Prostate gland (tissue), 2 donors: ENCODE results near the gene PBLD. TPM values are rescaled to one million over a fixed set of nuclear protein-coding genes. Genes with fewer than 3 reads are reported as not detected.

ENCODE experiments used
- DNase-seq: peaks from one replicate; pipeline ENCODE4 v3.0.0-alpha.2; 2019; ENCODE audit warnings: low spot score
- H3K27ac ChIP-seq, 2 donors: fragments of 200-600 bp; sonication (generic); 2 replicates each; pipeline ENCODE4 v1.5.1; 2017 to 2019
- H3K27me3 ChIP-seq: fragments of 200-600 bp; sonication (generic); replicated peaks from 2 replicates; pipeline ENCODE4 v1.5.1; 2019; ENCODE audit not compliant: insufficient read depth
- H3K36me3 ChIP-seq, 2 donors: fragments of 200-600 bp; sonication (generic); 1 replicate in 1 of 2; 2 replicates in 1 of 2; pipeline versions ENCODE4 v1.5.1 to v1.8.1; 2017 to 2019
- H3K4me1 ChIP-seq: fragments of 200-600 bp; sonication (generic); replicated peaks from 2 replicates; pipeline ENCODE4 v1.5.1; 2019
- H3K4me3 ChIP-seq, 2 donors: fragments of 200-600 bp; sonication (generic); 2 replicates each; pipeline ENCODE4 v1.5.1; 2017 to 2019
- H3K9me3 ChIP-seq: fragments of 200-600 bp; sonication (generic); 2 replicates; pipeline ENCODE4 v1.5.1; 2017
- POLR2A ChIP-seq: fragments of 450-650 bp; IDR thresholded peaks from one replicate; pipeline ENCODE4 v1.6.1; 2016; ENCODE audit warnings: antibody characterized with exemption, mild to moderate bottlenecking
- POLR2AphosphoS5 ChIP-seq: sonication (generic); formaldehyde crosslinking; IDR thresholded peaks from one replicate; pipeline ENCODE4 v1.6.1; 2017; ENCODE audit warnings: antibody characterized with exemption
- WGBS: methylation state at CpG from one replicate; pipeline ENCODE4 v1.1.5; 2018; 5-methylcytosine and 5-hydroxymethylcytosine counted together
- intact Hi-C: fragments of 100-400 bp; cut with DNase I; formaldehyde crosslinking; loops from one replicate; pipeline ENCODE4 v1.14.2; 2022
- total RNA-seq, 2 donors: library from RNA; depleted of rRNA; stranded (reverse); fragments of >200 nt; gene quantifications; one replicate each; pipeline ENCODE4 v1.1.0, GENCODE V29; 2016
- TF ChIP-seq, protein P1 (sequence below), 4 experiments: fragments of 200-600 bp in 2 of 4; fragments of 450-650 bp in 2 of 4; sonication (generic) in 2 of 4; IDR thresholded peaks; 1 replicate in 3 of 4; 2 replicates in 1 of 4; pipeline ENCODE4 v1.5.1; 2016 to 2019; ENCODE audit warnings: antibody characterized with exemption in 4 of 4, mild to moderate bottlenecking in 2 of 4, moderate library complexity in 2 of 4

Gene PBLD
- total RNA-seq, 2 donors from 2014 or later = 8.6 to 8.7 TPM

DNA sequence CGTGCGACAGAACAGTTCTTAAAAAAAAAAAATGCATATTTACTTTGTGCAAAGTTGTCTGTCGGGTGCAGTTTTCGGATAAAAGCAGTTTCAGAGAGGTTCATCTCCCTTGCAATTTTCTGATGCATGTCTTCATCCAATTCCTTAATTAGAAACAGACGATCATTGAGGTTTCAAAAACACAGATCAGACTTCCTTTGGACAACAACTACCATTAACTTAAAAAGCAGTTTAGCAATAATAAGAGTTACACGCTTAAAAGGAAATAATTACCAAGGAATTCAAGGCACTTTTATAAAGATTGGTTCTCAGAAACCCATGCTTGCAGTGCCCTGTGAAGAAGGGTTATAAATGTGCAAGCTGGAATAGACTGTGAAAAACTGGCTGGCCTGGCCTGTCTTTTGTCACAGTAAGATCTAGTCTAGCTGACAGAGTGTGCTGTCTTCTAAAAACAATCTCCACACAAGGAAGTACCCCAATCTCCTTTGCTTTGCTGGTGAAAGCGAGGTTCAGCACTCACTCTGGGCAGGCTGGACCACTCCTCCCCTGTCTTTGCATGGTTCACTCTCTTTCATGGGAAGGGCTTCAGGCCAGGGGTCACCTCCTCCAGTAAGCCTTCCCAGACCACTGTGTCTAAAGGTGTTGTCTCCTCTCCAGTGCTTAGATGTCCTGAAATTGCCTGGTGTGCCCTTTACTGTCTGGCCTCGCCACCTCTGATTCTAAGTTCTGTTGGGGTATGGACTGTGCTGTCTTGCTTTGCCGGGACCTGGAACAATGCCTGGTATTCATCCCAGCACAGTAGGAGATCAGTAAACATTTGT lies 35.7 kb downstream of the PBLD start:
- H3K27me3 ChIP-seq = no peaks in the 10 kb centered on the region
- H3K4me1 ChIP-seq = no peaks in the 10 kb centered on the region
- intact Hi-C loops = no loop called here
- H3K4me3 ChIP-seq = no peak overlapping the region
- H3K36me3 ChIP-seq = no peaks in the 10 kb centered on the region
- 63% methylated on average over 9 of the region's 9 CpGs for WGBS
- TF ChIP-seq POLR2AphosphoS5 (no peak), POLR2A (no peak)
- TF ChIP-seq, protein P1, sequence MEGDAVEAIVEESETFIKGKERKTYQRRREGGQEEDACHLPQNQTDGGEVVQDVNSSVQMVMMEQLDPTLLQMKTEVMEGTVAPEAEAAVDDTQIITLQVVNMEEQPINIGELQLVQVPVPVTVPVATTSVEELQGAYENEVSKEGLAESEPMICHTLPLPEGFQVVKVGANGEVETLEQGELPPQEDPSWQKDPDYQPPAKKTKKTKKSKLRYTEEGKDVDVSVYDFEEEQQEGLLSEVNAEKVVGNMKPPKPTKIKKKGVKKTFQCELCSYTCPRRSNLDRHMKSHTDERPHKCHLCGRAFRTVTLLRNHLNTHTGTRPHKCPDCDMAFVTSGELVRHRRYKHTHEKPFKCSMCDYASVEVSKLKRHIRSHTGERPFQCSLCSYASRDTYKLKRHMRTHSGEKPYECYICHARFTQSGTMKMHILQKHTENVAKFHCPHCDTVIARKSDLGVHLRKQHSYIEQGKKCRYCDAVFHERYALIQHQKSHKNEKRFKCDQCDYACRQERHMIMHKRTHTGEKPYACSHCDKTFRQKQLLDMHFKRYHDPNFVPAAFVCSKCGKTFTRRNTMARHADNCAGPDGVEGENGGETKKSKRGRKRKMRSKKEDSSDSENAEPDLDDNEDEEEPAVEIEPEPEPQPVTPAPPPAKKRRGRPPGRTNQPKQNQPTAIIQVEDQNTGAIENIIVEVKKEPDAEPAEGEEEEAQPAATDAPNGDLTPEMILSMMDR (IDR thresholded peaks at IDR 0.05) = no peak
- H3K27ac ChIP-seq = no peak overlapping the region
- no peak for DNase-seq
- H3K9me3 ChIP-seq = no peaks in the 10 kb centered on the region

DNA sequence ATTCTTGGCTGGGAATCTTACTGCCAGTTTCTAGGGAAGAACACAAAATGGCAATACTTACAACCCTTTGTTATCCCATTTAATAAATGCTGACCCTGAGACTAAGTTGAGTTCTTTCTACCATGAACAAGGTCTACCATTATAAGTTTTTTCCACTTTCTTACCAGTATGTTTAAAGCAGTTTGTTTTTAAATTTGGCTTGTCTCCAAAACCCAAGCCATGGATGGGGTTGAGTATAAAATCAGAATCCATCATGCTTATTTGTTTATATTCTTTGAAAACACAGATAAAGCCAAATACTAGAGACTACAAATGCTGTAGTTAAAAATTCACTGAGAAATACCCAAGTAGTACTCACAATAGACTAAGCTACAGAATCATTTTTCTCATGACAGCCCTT lies 42.0 kb downstream of the PBLD start:
- Histone ChIP-seq H3K36me3 (no peaks in the 10 kb centered on the region), H3K27ac (no peak overlapping the region), H3K4me3 (no peak overlapping the region), H3K27me3 (no peaks in the 10 kb centered on the region), H3K9me3 (no peaks in the 10 kb centered on the region), H3K4me1 (no peaks in the 10 kb centered on the region)
- TF ChIP-seq POLR2A (no peak), POLR2AphosphoS5 (no peak)
- TF ChIP-seq, protein P1 (IDR thresholded peaks at IDR 0.05) = no peak
- DNase-seq = no peak
- intact Hi-C loops = no loop called here

DNA sequence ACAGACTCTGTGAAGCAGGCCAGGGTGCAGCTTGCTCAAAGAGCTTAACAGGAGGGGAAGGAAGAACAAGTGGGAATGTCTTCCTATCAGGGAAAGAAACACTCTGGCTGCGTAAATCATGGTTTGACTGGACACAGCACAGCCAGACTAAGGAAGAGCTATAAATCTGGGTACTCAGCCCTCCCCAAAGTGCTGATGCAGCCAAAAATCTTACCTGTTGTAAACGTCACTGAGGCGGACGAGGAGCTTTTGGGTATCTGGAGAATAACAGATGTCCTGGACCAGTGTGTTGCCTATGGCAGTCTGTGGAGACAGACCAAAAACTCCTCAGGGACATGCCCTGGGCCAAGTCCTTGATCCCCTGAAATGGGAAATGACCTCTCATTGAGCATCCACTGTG lies 44.0 kb downstream of the PBLD start:
- H3K4me1 ChIP-seq = no peaks in the 10 kb centered on the region
- 92% methylated on average over 4 of the region's 4 CpGs for WGBS
- intact Hi-C loops = no loop called here
- DNase-seq = no peak
- no peaks in the 10 kb centered on the region for H3K36me3 ChIP-seq
- H3K27me3 ChIP-seq = no peaks in the 10 kb centered on the region
- no peak overlapping the region for H3K27ac ChIP-seq
- H3K9me3 ChIP-seq = no peaks in the 10 kb centered on the region
- TF ChIP-seq POLR2A (no peak), POLR2AphosphoS5 (no peak)
- TF ChIP-seq, protein P1 (IDR thresholded peaks at IDR 0.05) = no peak
- H3K4me3 ChIP-seq = no peak overlapping the region

DNA sequence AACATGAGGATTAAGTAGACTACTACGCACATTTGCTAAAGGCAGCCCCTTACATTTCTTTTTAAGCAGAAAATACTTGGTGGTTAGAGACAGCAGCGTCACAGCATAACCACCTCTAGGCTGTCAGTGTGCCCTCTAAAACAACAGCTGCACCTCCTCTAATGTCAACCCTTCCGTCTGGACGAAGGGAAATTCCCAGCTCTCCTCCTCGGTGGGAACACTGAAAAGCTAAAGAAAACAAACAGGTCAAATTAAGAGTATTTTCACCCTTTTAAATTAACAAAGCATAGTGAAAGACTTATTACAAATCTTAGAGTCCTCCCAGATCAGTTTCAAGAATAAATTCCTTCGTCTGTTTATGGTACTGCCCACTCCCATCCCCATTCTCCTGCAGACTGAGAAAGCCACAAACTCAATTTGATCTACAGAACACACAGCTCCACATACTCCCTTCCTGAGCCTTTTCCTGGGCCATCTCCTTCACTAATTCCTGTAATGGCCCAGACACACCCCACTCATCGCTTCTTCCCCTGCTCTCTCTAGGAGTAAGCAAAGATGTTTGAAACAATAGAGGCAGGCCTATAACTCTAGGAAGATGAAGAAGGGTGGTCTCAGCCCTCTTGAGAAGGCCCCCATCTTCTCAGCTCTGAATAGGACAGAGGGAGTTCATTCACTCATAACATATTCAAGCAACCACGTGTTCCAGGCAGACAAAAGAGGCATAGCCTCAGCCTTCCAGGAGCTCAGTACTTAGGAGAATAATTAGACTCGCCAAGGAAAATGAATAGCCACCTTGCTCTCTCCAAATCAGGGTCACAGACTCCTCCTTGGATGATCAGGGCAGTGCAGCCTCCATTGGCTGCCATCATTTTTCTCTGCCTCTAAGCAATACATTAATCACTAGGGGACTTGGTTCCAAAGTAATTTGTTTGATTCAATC lies 48.4 kb downstream of the PBLD start:
- intact Hi-C loops = no loop called here
- H3K27me3 ChIP-seq = no peaks in the 10 kb centered on the region
- no peak overlapping the region for H3K27ac ChIP-seq
- H3K4me1 ChIP-seq = no peaks in the 10 kb centered on the region
- WGBS = 58% methylated on average over 9 of the region's 9 CpGs
- H3K36me3 ChIP-seq = no peaks in the 10 kb centered on the region
- TF ChIP-seq POLR2A = no peak
- no peak for TF ChIP-seq POLR2AphosphoS5
- TF ChIP-seq, protein P1 (IDR thresholded peaks at IDR 0.05) = no peak
- no peak overlapping the region for H3K4me3 ChIP-seq
- no peaks in the 10 kb centered on the region for H3K9me3 ChIP-seq
- DNase-seq = no peak
